Kidney tubule cell (primary cell): ENCODE results near the gene SPTSSA.
"Not testable (repeated sequence)": the region's sequence is repeated elsewhere in the genome, so short reads cannot be mapped to it uniquely, and the experiment has no call there.

Source experiments
- DNase-seq: peaks from one replicate; pipeline ENCODE4 v3.0.0-alpha.2; 2018; ENCODE audit warnings: low spot score

Gene SPTSSA

GRCh38 chr14:34426313-34427295, 35.4 kb downstream of the SPTSSA start:
- no peak for DNase-seq

DNA sequence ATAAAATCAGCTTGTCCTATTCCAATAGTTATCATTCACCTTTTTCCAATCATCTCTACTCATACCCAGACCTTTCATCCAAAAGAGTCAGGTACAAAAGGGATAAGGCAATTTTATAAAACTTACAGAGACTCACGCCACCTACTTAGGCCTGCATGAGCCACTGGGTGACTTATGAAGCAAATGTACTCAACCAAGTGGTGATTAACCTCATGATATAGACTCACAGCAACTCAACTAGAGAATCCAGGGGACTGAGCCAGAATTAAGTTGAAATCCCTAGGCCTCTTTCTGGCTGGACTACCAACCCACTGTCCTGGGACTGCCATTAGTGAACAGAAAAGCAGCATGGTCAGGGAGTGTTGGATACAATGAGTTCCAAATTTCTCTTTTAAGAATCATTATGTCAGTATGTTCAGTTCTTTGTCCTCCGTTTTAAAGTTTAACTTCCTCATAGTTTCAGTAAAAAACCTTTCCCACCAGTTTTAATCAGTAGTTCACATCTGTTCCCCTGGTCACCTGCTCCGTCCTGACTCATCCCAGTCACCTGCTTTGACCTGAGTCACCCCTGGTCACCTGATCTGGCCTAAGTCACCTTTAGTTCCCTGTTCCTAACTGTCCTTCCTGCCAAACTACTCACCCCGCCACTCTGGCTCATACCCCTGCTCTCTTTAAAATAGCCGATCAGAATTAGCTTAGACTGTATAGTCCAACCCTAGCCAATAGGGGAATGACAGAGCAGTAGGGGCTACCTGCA, 36.8 kb downstream of the SPTSSA start:
- DNase-seq = peak; percentile 82

GRCh38 chr14:34424488-34424887, 37.6 kb downstream of the SPTSSA start:
- peak; percentile 36 for DNase-seq

- no peak for DNase-seq
Measured at GRCh38 chr14:34423445-34423844, 38.6 kb downstream of the SPTSSA start.

GRCh38 chr14:34420547-34421150, 41.4 kb downstream of the SPTSSA start:
- DNase-seq = no peak

DNA sequence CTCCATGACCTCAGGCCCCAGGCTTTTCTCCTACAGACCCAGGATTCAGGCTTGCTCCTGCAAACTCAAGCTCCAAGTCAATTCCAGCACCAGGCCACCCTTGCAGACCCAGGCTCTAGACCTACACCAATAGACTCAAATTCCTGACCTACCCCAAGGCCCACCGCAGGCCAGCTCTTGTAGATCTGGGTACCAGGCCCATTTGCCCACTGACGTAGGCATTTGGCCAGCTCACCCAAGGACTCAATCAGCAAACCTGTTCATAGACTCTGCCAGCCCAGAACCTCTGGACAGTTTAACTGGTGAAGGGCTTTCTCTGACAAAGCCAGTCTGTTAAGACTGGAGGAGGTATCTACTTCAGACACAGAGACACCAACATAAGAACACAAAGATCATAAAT, 52.3 kb downstream of the SPTSSA start:
- no peak for DNase-seq

- no peak for DNase-seq
Measured at GRCh38 chr14:34407951-34408350, 54.1 kb downstream of the SPTSSA start.

GRCh38 chr14:34404416-34404815, 57.6 kb downstream of the SPTSSA start:
- no peak for DNase-seq

DNA sequence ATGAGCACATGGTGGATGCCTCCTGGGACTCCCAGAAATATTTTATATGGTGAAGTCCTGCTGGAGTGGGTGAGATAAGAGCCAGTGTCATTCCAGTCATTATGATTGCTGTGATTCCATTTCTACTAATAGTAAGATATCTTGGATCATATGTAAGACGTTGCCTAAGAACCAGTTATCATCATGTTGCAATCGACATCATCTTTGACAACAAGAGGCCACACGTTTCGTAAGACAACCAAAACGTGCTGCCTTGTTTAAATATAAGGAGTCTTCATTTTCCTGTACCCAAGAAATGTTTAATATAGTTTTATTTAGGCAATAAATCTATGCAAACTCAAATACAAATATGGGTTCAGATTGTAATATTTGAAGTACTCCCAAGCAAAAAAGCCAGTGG, 58.4 kb downstream of the SPTSSA start:
- no peak for DNase-seq

GRCh38 chr14:34398024-34398423, 64.0 kb downstream of the SPTSSA start:
- no peak for DNase-seq

GRCh38 chr14:34387974-34388516, 74.0 kb downstream of the SPTSSA start:
- peak; percentile 24 for DNase-seq

DNA sequence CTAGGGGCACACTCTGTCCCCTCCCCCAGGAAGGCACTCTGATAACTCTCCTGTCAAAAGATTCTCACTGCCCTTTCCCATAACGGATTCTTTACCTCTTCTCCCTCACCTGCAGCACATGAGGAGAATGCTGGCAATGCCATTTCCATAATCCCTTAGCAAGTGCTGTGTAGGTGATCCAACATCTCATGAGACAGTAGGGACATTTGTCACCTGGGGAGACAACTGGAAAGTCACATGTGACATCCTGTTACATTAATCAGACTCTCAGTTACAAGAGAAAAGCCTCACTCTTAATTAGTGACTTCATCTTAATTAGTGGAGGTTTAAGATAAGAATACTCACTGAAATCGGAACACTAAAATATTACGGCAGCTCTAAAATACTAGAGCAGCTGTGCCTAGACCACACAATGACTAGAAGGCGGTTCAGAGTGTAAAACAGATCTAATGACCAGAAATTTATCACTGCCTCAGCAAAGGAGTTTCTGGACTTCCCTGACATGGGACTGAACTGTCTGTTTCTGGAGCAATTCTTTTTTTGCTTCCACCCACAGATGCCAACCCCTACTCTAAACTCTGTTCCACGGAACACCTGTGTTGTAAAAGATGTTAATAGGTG, 75.1 kb downstream of the SPTSSA start:
- no peak for DNase-seq

- DNase-seq = not testable (repeated sequence)
Measured at GRCh38 chr14:34385881-34386280, 76.2 kb downstream of the SPTSSA start.

GRCh38 chr14:34383839-34384238, 78.2 kb downstream of the SPTSSA start:
- no peak for DNase-seq
